ENCODE data around the gene PLXDC2.

PLXDC2 gene

DNA sequence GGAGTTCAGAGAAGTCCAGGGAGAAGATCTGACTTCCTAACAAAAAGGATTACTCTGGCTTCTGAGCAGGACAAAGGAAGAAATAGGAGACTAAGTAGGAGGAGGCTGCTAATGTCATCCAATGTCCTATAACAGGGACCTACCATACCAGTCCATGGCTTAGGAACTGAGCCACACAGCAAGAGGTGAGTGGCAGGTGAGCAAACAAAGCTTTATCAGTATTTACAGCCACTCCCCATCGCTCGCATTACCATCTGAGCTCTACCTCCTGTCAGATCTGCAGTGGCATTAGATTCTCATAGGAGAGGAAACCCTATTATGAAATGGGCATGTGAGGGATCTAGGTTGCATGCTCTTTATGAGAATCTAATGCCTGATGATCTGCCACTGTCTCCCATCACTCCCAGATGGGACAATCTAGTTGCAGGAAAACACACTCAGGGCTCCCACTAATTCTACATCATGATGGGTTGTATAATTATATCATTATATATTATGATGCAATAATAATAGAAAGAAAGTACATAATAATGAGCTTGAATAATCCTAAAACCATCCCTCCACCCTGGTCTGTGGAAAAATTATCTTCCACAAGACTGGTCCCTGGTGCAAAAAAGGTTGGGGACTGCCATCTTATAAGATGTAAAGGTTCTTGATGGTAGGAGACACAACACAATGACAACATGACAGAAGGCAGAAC, 487.4 kb downstream of the PLXDC2 start:
- in situ Hi-C loops (cut with MboI; ENCODE audit: low sequenced_read_pairs), result no loop called here

DNA sequence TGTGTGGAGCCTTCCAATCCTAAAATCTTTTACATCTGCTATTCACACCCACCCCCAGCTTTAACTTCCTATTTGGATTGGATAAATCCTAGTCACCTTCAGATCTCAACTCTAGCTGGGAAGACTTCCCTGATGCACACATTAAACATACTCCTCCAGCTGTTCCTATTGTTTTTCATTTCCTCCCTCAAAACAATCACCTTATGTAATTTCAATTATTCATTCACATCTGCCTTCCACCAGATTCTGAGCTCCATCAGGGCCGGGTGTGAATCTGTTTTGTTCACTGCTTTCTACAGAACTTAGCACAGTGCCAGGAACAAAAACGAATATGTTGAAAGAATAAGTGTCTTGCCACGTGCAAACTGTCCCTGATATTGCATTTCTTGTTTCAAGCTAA, 497.4 kb downstream of the PLXDC2 start:
- in situ Hi-C loops (cut with MboI; ENCODE audit: low sequenced_read_pairs), result no loop called here

DNA sequence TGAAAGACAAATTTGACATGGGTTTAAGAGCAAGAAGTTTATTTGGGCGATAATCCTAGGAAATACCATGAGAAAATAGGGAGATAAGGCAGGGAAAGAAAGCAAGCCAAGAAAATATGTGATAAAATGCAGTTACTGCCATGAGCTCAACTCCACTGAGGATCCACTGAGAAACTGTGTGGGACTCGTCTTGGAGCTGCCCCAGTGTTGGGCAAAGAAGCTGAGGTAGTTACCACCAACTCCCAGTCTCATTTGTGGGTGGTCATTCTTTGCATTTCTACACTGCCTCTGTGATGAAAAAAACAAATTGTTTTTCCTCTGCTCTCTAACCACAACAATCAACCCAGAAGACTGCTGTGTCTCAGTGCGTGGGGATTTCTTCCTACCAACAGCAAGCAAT, 498.2 kb downstream of the PLXDC2 start:
- in situ Hi-C loops (cut with MboI; ENCODE audit: low sequenced_read_pairs), result no loop called here

DNA sequence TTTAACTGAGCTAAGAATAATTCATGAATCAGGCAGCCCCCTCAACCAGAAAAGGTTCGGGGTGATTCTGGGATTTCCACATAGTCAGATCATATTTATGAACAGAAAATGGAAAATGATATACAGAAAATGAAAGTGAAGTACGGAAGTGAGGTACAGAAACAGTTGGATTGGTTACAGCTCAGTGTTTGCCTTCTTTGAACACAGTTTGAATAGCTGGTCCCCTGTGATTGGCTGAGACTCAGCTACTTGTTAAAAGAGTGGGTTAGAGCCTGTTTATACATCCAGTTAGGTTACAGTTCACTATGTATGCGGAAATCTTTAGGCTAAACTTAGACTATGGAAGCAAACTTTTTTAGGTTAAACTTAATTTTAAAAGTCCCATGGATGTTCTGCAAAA, 511.7 kb downstream of the PLXDC2 start:
- in situ Hi-C loops (cut with MboI; ENCODE audit: low sequenced_read_pairs), result no loop called here

DNA sequence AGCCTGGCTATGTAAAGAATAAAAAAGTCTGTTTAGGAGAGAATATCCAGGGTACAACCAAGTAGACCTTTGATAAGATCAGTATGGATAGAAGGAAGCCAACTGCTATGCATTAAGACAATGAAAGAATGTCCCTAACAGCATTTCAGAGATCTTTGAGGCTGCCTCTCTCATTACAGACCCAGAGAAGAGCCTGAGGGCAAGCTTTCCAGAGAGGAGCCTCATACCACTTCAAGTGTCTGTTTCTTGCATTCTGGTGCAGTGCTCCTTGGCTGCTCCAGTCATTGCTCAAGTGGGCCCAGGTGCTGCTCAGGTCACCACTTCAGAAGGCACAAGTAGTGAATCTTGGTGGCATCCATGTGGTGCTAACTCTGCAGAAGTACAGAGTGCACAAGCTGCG, 514.0 kb downstream of the PLXDC2 start:
- in situ Hi-C loops (cut with MboI; ENCODE audit: low sequenced_read_pairs), result no loop called here

DNA sequence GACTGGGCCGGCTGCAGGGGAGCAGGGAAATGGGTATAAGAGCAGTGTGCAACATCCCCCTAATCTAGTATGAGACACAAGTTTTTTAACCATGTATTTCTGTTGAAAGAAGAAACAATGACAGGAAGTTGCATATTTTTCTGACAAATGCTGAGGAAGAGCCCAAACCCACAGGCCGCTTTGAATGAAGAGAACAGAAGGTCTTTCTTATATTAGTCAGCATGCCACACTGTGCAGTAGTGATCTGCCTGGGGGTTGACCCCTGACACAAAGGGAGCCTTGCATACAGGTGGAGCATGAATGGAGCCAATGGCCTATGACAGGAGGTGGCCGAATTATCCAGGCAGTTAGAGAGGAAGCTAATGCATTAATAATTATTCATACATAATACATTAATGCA, 518.3 kb downstream of the PLXDC2 start:
- in situ Hi-C loops (cut with MboI; ENCODE audit: low sequenced_read_pairs), result no loop called here
